Neuronal stem cell (in vitro differentiated cells): ENCODE measurements around the gene SELENOT.

Experiments used
- DNase-seq: peaks from one replicate; pipeline ENCODE4 v3.0.0-alpha.2; 2013; ENCODE audit warnings: low spot score
- H2AFZ ChIP-seq: one replicate; pipeline ENCODE4 v1.6.1; 2013; ENCODE audit warnings: mild to moderate bottlenecking, low read length, inconsistent platforms
- H2AK5ac ChIP-seq: 2 replicates; pipeline ENCODE4 v1.6.1; 2013; ENCODE audit warnings: low read depth, mild to moderate bottlenecking, inconsistent platforms, low read length, moderate library complexity, mixed read lengths
- H2BK120ac ChIP-seq: 2 replicates; pipeline ENCODE4 v1.6.1; 2013; ENCODE audit warnings: low read depth, mild to moderate bottlenecking, inconsistent platforms, low read length, moderate library complexity, mixed read lengths
- H2BK12ac ChIP-seq: one replicate; pipeline ENCODE4 v1.6.1; 2013; ENCODE audit warnings: low read length, inconsistent platforms
- H2BK15ac ChIP-seq: 2 replicates; pipeline ENCODE4 v1.6.1; 2013; ENCODE audit warnings: mild to moderate bottlenecking, low read length, inconsistent platforms, mixed read lengths
- H2BK5ac ChIP-seq: one replicate; pipeline ENCODE4 v1.6.1; 2013; ENCODE audit warnings: inconsistent platforms, mild to moderate bottlenecking, low read length, moderate library complexity
- H3K14ac ChIP-seq: one replicate; pipeline ENCODE4 v1.6.1; 2013; ENCODE audit warnings: low read length, inconsistent platforms
- H3K18ac ChIP-seq: 2 replicates; pipeline ENCODE4 v1.6.1; 2013; ENCODE audit warnings: low read length, inconsistent platforms
- H3K23ac ChIP-seq: 2 replicates; pipeline ENCODE4 v1.6.1; 2013; ENCODE audit warnings: low read depth, mild to moderate bottlenecking, mixed read lengths, low read length, inconsistent platforms; ENCODE audit not compliant: poor library complexity
- H3K27ac ChIP-seq: replicated peaks from 3 replicates; pipeline ENCODE4 v1.5.1; 2013; ENCODE audit warnings: low read length, inconsistent platforms
- H3K27me3 ChIP-seq, 3 experiments: 2 replicates each; pipeline ENCODE4 v1.6.1; 2013; ENCODE audit warnings: low read length in 3 of 3, mild to moderate bottlenecking in 2 of 3, inconsistent platforms in 1 of 3, low read depth in 1 of 3, mixed read lengths in 1 of 3, moderate library complexity in 1 of 3; ENCODE audit not compliant: control insufficient read depth in 3 of 3, insufficient read depth in 3 of 3
- H3K36me3 ChIP-seq, 2 donors: replicated peaks in 1 of 2; 2 replicates each; pipeline ENCODE4 v1.6.1; 2013; ENCODE audit warnings: low read length in 2 of 2; ENCODE audit not compliant: control insufficient read depth in 2 of 2, insufficient read depth in 2 of 2
- H3K4ac ChIP-seq: 2 replicates; pipeline ENCODE4 v1.6.1; 2013; ENCODE audit warnings: inconsistent platforms, mild to moderate bottlenecking, low read length, moderate library complexity
- H3K4me1 ChIP-seq, 2 donors: 1 replicate in 1 of 2; 2 replicates in 1 of 2; pipeline ENCODE4 v1.6.1; 2013; ENCODE audit warnings: low read length in 2 of 2, low read depth in 1 of 2; ENCODE audit not compliant: control insufficient read depth in 2 of 2, insufficient read depth in 1 of 2
- H3K4me2 ChIP-seq: one replicate; pipeline ENCODE4 v1.6.1; 2013; ENCODE audit warnings: mild to moderate bottlenecking, low read length, inconsistent platforms; ENCODE audit not compliant: insufficient read depth, poor library complexity, severe bottlenecking
- H3K4me3 ChIP-seq, 2 donors: 2 replicates each; pipeline ENCODE4 v1.5.1; 2013; ENCODE audit warnings: low read length in 2 of 2, mild to moderate bottlenecking in 2 of 2, inconsistent platforms in 1 of 2, moderate library complexity in 1 of 2
- H3K79me1 ChIP-seq: one replicate; pipeline ENCODE4 v1.6.1; 2013; ENCODE audit warnings: low read depth, mild to moderate bottlenecking, inconsistent platforms, low read length, moderate library complexity
- H3K9ac ChIP-seq: one replicate; pipeline ENCODE4 v1.6.1; 2013; ENCODE audit warnings: mild to moderate bottlenecking, low read depth, low read length, inconsistent platforms; ENCODE audit not compliant: poor library complexity
- H3K9me3 ChIP-seq, 2 donors: replicated peaks in 1 of 2; 2 replicates each; pipeline versions ENCODE3 to v1.6.1; 2013; ENCODE audit warnings: low read length in 2 of 2, mild to moderate bottlenecking in 2 of 2, inconsistent platforms in 1 of 2, low read depth in 1 of 2, mixed read lengths in 1 of 2, moderate library complexity in 1 of 2; ENCODE audit not compliant: control insufficient read depth in 2 of 2, insufficient read depth in 1 of 2
- H4K8ac ChIP-seq: one replicate; pipeline ENCODE4 v1.6.1; 2013; ENCODE audit warnings: low read depth, mild to moderate bottlenecking, inconsistent platforms, low read length, moderate library complexity
- H4K91ac ChIP-seq: one replicate; pipeline ENCODE4 v1.6.1; 2013; ENCODE audit warnings: low read length, low read depth, mild to moderate bottlenecking, inconsistent platforms; ENCODE audit not compliant: poor library complexity
- WGBS, 2 donors: extraction: QIAGEN DNeasy Blood & Tissue Kit; methylation state at CpG; one replicate each; pipeline ENCODE4 v1.1.7; 2013; ENCODE audit warnings: missing lambda C conversion rate in 2 of 2, mixed read lengths in 1 of 2; ENCODE audit not compliant: insufficient read length in 2 of 2, insufficient replicate concordance in 1 of 2; ENCODE audit errors: extremely low coverage in 2 of 2; 5-methylcytosine and 5-hydroxymethylcytosine counted together

SELENOT gene

DNA sequence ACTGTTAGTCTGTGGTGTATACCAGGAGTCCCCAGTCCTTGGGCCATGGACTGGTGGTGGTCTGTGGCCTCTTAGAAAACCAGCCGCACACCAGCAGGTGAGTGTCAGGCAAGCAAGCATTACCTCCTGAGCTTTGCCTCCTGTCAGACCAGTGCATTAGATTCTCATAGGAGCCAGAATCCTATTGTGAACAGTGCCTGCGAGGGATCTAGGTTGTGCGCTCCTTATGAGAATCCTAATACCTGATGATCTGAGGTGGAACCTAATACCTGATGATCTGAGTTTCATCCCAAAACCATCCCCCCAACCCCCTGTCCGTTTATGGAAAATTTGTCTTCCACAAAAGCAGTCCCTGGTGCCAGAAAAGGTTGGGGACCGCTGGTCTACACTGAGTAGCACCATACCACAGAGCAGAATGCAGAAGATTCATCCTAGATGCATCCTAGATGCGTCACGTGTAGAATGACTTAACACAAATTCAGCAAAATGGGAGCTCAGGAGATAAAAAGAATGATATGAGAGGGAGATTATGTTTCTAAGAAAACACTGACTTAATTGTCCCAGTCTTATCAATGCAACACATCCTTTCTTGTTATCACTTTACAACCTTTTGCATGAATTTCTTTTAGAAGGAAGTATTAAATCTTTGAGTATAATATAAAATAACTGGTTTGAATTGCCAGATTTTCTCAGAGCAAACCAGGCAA, 28.5 kb downstream of the SELENOT start:
- Histone ChIP-seq H3K18ac (no peak overlapping the region), H2BK15ac (no peak overlapping the region), H3K4me2 (no peak overlapping the region), H3K4ac (no peak overlapping the region), H3K14ac (no peak overlapping the region), H4K8ac (no peak overlapping the region), H2AK5ac (no peak overlapping the region), H3K9me3 (no peaks in the 10 kb centered on the region), H3K9ac (no peak overlapping the region), H3K36me3 (peaks cover 7 to 42% of the 10 kb centered on the region in 2 donors), H3K4me1 (peaks cover 0 to 4% of the 10 kb centered on the region in 2 donors), H4K91ac (no peak overlapping the region), H3K27me3 (no peaks in the 10 kb centered on the region), H3K23ac (no peak overlapping the region), H3K4me3 (no peak overlapping the region), H2BK5ac (no peak overlapping the region), H2AFZ (no peak overlapping the region), H2BK12ac (no peak overlapping the region), H3K79me1 (no peaks in the 10 kb centered on the region), H2BK120ac (no peak overlapping the region), H3K27ac (no peak overlapping the region)
- DNase-seq, result no peak
- whole genome bisulfite sequencing, 2 donors, result no CpG with 5 or more reads among the region's 7 CpGs

- no peak overlapping the region for H3K4ac ChIP-seq
- H4K8ac ChIP-seq, result no peak overlapping the region
- peaks cover 0 to 4% of the 10 kb centered on the region in 2 donors for H3K4me1 ChIP-seq
- H2AFZ ChIP-seq, result peak overlapping the region; percentile 73
- H2BK15ac ChIP-seq, result no peak overlapping the region
- H3K79me1 ChIP-seq, result no peaks in the 10 kb centered on the region
- H3K9me3 ChIP-seq, result no peaks in the 10 kb centered on the region
- H3K27me3 ChIP-seq, result no peaks in the 10 kb centered on the region
- H3K27ac ChIP-seq, result no peak overlapping the region
- H2BK12ac ChIP-seq, result no peak overlapping the region
- no peak overlapping the region for H3K14ac ChIP-seq
- H2AK5ac ChIP-seq, result no peak overlapping the region
- no peak for DNase-seq
- H3K36me3 ChIP-seq, result peaks cover 5 to 16% of the 10 kb centered on the region in 2 donors
- no peak overlapping the region for H3K4me3 ChIP-seq
- no CpG with 5 or more reads among the region's 6 CpGs for WGBS, 2 donors
- H3K18ac ChIP-seq, result no peak overlapping the region
- H3K9ac ChIP-seq, result no peak overlapping the region
- H4K91ac ChIP-seq, result no peak overlapping the region
- H3K4me2 ChIP-seq, result no peak overlapping the region
- no peak overlapping the region for H2BK120ac ChIP-seq
- H2BK5ac ChIP-seq, result no peak overlapping the region
- H3K23ac ChIP-seq, result no peak overlapping the region
Measured at GRCh38 chr3:150635076-150635475, 32.0 kb downstream of the SELENOT start.

DNA sequence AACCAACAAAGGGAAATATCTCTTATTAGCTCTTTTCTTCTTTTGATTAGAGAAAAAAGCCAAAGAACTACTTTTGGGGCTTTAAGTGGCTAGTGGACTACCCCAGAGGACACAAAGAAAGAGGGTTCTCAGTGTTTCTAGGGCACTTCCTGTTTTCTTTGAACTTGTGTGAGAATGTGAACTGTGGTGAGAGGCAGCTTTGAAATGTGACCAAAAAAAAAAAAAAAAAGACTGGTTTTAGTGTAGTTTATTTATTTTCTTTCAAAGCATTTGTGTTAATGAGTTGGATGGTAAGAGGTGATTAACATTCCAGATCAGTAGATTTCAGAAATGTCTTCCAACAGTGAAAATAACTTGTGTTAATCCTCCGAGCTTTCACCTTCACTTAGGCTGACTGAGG, 32.4 kb downstream of the SELENOT start:
- H2BK5ac ChIP-seq, result no peak overlapping the region
- no peaks in the 10 kb centered on the region for H3K79me1 ChIP-seq
- no peak overlapping the region for H3K14ac ChIP-seq
- no peak overlapping the region for H3K9ac ChIP-seq
- DNase-seq, result no peak
- no peaks in the 10 kb centered on the region for H3K9me3 ChIP-seq
- H3K4ac ChIP-seq, result no peak overlapping the region
- peaks cover 3 to 11% of the 10 kb centered on the region in 2 donors for H3K36me3 ChIP-seq
- no peak overlapping the region for H3K4me3 ChIP-seq
- H2AFZ ChIP-seq, result peak overlapping the region; percentile 73
- WGBS, 2 donors, result no CpG with 5 or more reads among the region's 1 CpG
- H3K27ac ChIP-seq, result no peak overlapping the region
- no peak overlapping the region for H4K8ac ChIP-seq
- no peak overlapping the region for H2BK15ac ChIP-seq
- H4K91ac ChIP-seq, result no peak overlapping the region
- H2AK5ac ChIP-seq, result no peak overlapping the region
- H2BK12ac ChIP-seq, result no peak overlapping the region
- no peak overlapping the region for H3K23ac ChIP-seq
- H3K4me1 ChIP-seq, result peaks cover 0 to 4% of the 10 kb centered on the region in 2 donors
- H3K27me3 ChIP-seq, result no peaks in the 10 kb centered on the region
- H3K4me2 ChIP-seq, result no peak overlapping the region
- no peak overlapping the region for H2BK120ac ChIP-seq
- H3K18ac ChIP-seq, result no peak overlapping the region

- H2BK12ac ChIP-seq, result no peak overlapping the region
Measured at GRCh38 chr3:150636258-150636657, 33.1 kb downstream of the SELENOT start.

More at GRCh38 chr3:150636258-150636657, 33.1 kb downstream of the SELENOT start:
- Histone ChIP-seq H3K14ac (no peak overlapping the region), H2BK5ac (no peak overlapping the region), H2AK5ac (no peak overlapping the region), H3K9me3 (no peaks in the 10 kb centered on the region), H3K27me3 (no peaks in the 10 kb centered on the region), H2AFZ (no peak overlapping the region), H2BK15ac (no peak overlapping the region), H2BK120ac (no peak overlapping the region), H3K4ac (no peak overlapping the region), H3K9ac (no peak overlapping the region), H3K27ac (no peak overlapping the region), H3K4me3 (no peak overlapping the region), H3K18ac (no peak overlapping the region), H3K4me1 (peaks cover 0 to 4% of the 10 kb centered on the region in 2 donors), H4K8ac (no peak overlapping the region), H4K91ac (no peak overlapping the region), H3K36me3 (peaks cover 3 to 4% of the 10 kb centered on the region in 2 donors), H3K23ac (no peak overlapping the region), H3K79me1 (no peaks in the 10 kb centered on the region), H3K4me2 (no peak overlapping the region)
- DNase-seq, result no peak
- WGBS, 2 donors, result no CpG with 5 or more reads among the region's 5 CpGs
